ENCODE results near the gene EFCAB9. TPM values are rescaled to one million over a fixed set of nuclear protein-coding genes. Genes with fewer than 3 reads are reported as not detected.
"Not testable (repeated sequence)": the region's sequence is repeated elsewhere in the genome, so short reads cannot be mapped to it uniquely, and the experiment has no call there.

The EFCAB9 gene
- total RNA-seq = not detected

GRCh38 chr5:172193872-172194271, at the start of gene EFCAB9:
Gene EFCAB9 (plus strand): TSS chr5:172194172. CDS start chr5:172194173, 1 bp downstream.
- H3K36me3 Mint-ChIP-seq (ENCODE audit: low read depth) = no peaks in the 10 kb centered on the region
- POLR2A ChIA-PET = no interaction called here
- peaks cover 5% of the 10 kb centered on the region for H3K4me1 Mint-ChIP-seq
- H3K9me3 Mint-ChIP-seq = no peaks in the 10 kb centered on the region
- H3K27ac Mint-ChIP-seq = no peak within 1 kb of the TSS
- peaks cover 6% of the 10 kb centered on the region for H3K27me3 Mint-ChIP-seq
- no peak for DNase-seq
- H3K4me3 Mint-ChIP-seq = no peak within 1 kb of the TSS
- CTCF ChIA-PET = interaction anchor here (1.0 kb wide), 3 partner anchors 15 to 82 kb away, joined by 3 read pairs; no protein-coding TSS in a partner anchor

- Mint-ChIP-seq H3K4me1 (peaks cover 68% of the 10 kb centered on the region), H3K4me3 (no peak overlapping the region), H3K27ac (no peak overlapping the region), H3K9me3 (no peaks in the 10 kb centered on the region), H3K27me3 (no peaks in the 10 kb centered on the region), H3K36me3 (ENCODE audit: low read depth) (peaks cover 57% of the 10 kb centered on the region)
- no peak for DNase-seq
- ChIA-PET POLR2A (no interaction called here), CTCF (interaction anchor here (0.6 kb wide), 1 partner anchor 233 kb away, joined by 3 read pairs; no protein-coding TSS in a partner anchor)
Measured at GRCh38 chr5:172144291-172144815, 49.6 kb upstream of the EFCAB9 start.

GRCh38 chr5:172144931-172145869, 48.8 kb upstream of the EFCAB9 start:
- no peaks in the 10 kb centered on the region for H3K27me3 Mint-ChIP-seq
- no peak for DNase-seq
- ChIA-PET POLR2A (no interaction called here), CTCF (interaction anchor here (0.6 kb wide), 1 partner anchor 234 kb away, joined by 3 read pairs; no protein-coding TSS in a partner anchor)
- peaks cover 65% of the 10 kb centered on the region for H3K4me1 Mint-ChIP-seq
- no peak overlapping the region for H3K27ac Mint-ChIP-seq
- H3K9me3 Mint-ChIP-seq = no peaks in the 10 kb centered on the region
- H3K4me3 Mint-ChIP-seq = no peak overlapping the region
- peaks cover 50% of the 10 kb centered on the region for H3K36me3 Mint-ChIP-seq (ENCODE audit: low read depth)

- H3K36me3 Mint-ChIP-seq (ENCODE audit: low read depth) = peaks cover 51% of the 10 kb centered on the region
- no peaks in the 10 kb centered on the region for H3K27me3 Mint-ChIP-seq
- H3K4me1 Mint-ChIP-seq = peaks cover 68% of the 10 kb centered on the region
- H3K4me3 Mint-ChIP-seq = no peak overlapping the region
- POLR2A ChIA-PET = no interaction called here
- H3K27ac Mint-ChIP-seq = peak overlapping the region; percentile 72
- DNase-seq = no peak
- CTCF ChIA-PET = no interaction called here
- no peaks in the 10 kb centered on the region for H3K9me3 Mint-ChIP-seq
Measured at GRCh38 chr5:172145870-172146747, 47.9 kb upstream of the EFCAB9 start.

GRCh38 chr5:172146748-172147092, 47.3 kb upstream of the EFCAB9 start:
- peaks cover 73% of the 10 kb centered on the region for H3K4me1 Mint-ChIP-seq
- CTCF ChIA-PET = no interaction called here
- no peaks in the 10 kb centered on the region for H3K9me3 Mint-ChIP-seq
- H3K27me3 Mint-ChIP-seq = no peaks in the 10 kb centered on the region
- H3K27ac Mint-ChIP-seq = no peak overlapping the region
- peaks cover 55% of the 10 kb centered on the region for H3K36me3 Mint-ChIP-seq (ENCODE audit: low read depth)
- no peak overlapping the region for H3K4me3 Mint-ChIP-seq
- no peak for DNase-seq
- POLR2A ChIA-PET = no interaction called here

- ChIA-PET POLR2A (no interaction called here), CTCF (interaction anchor here (1.0 kb wide), 1 partner anchor 9 kb away, joined by 4 read pairs; no protein-coding TSS in a partner anchor)
- Mint-ChIP-seq H3K4me1 (peaks cover 74% of the 10 kb centered on the region), H3K9me3 (no peaks in the 10 kb centered on the region), H3K27ac (no peak overlapping the region), H3K36me3 (ENCODE audit: low read depth) (peaks cover 65% of the 10 kb centered on the region), H3K27me3 (no peaks in the 10 kb centered on the region), H3K4me3 (no peak overlapping the region)
- DNase-seq = no peak
Measured at GRCh38 chr5:172147857-172148256, 46.1 kb upstream of the EFCAB9 start.

- H3K27me3 Mint-ChIP-seq = no peaks in the 10 kb centered on the region
- H3K4me1 Mint-ChIP-seq = peaks cover 75% of the 10 kb centered on the region
- peaks cover 69% of the 10 kb centered on the region for H3K36me3 Mint-ChIP-seq (ENCODE audit: low read depth)
- DNase-seq = no peak
- H3K27ac Mint-ChIP-seq = no peak overlapping the region
- POLR2A ChIA-PET = no interaction called here
- H3K9me3 Mint-ChIP-seq = no peaks in the 10 kb centered on the region
- CTCF ChIA-PET = interaction anchor here (0.7 to 1.0 kb wide), 2 partner anchors 9 to 89 kb away, joined by 3 to 4 read pairs; no protein-coding TSS in a partner anchor
- H3K4me3 Mint-ChIP-seq = no peak overlapping the region
Measured at GRCh38 chr5:172148381-172148780, 45.6 kb upstream of the EFCAB9 start.

GRCh38 chr5:172149073-172149472, 44.9 kb upstream of the EFCAB9 start:
- peaks cover 75% of the 10 kb centered on the region for H3K4me1 Mint-ChIP-seq
- ChIA-PET CTCF (interaction anchor here (0.7 to 1.9 kb wide), 2 partner anchors 11 to 90 kb away, joined by 3 to 5 read pairs; no protein-coding TSS in a partner anchor), POLR2A (no interaction called here)
- no peak overlapping the region for H3K27ac Mint-ChIP-seq
- DNase-seq = no peak
- no peaks in the 10 kb centered on the region for H3K9me3 Mint-ChIP-seq
- no peak overlapping the region for H3K4me3 Mint-ChIP-seq
- H3K36me3 Mint-ChIP-seq (ENCODE audit: low read depth) = peaks cover 72% of the 10 kb centered on the region
- no peaks in the 10 kb centered on the region for H3K27me3 Mint-ChIP-seq

GRCh38 chr5:172149481-172149880, 44.5 kb upstream of the EFCAB9 start:
- H3K4me1 Mint-ChIP-seq = peaks cover 75% of the 10 kb centered on the region
- peaks cover 76% of the 10 kb centered on the region for H3K36me3 Mint-ChIP-seq (ENCODE audit: low read depth)
- H3K27ac Mint-ChIP-seq, DNase-seq, H3K27me3 Mint-ChIP-seq, POLR2A ChIA-PET, H3K4me3 Mint-ChIP-seq, H3K9me3 Mint-ChIP-seq: not testable (repeated sequence)
- CTCF ChIA-PET = interaction anchor here (1.9 kb wide), 1 partner anchor 11 kb away, joined by 5 read pairs; no protein-coding TSS in a partner anchor

- Mint-ChIP-seq H3K36me3 (ENCODE audit: low read depth) (peaks cover 76% of the 10 kb centered on the region), H3K4me1 (peaks cover 71% of the 10 kb centered on the region), H3K9me3 (no peaks in the 10 kb centered on the region), H3K27me3 (no peaks in the 10 kb centered on the region), H3K27ac (peak overlapping the region; percentile 83), H3K4me3 (peak overlapping the region; percentile 19)
- peak; percentile 41 for DNase-seq
- POLR2A ChIA-PET = no interaction called here
- CTCF ChIA-PET = interaction anchor here (0.5 to 1.9 kb wide), 10 partner anchors 8 to 302 kb away, joined by 3 to 5 read pairs (median 3); no protein-coding TSS in a partner anchor
Measured at GRCh38 chr5:172150514-172151425, 43.2 kb upstream of the EFCAB9 start.

GRCh38 chr5:172151661-172152210, 42.2 kb upstream of the EFCAB9 start:
- H3K36me3 Mint-ChIP-seq (ENCODE audit: low read depth) = peaks cover 75% of the 10 kb centered on the region
- peak overlapping the region; percentile 19 for H3K4me3 Mint-ChIP-seq
- DNase-seq = no peak
- POLR2A ChIA-PET = no interaction called here
- CTCF ChIA-PET = interaction anchor here (0.6 to 2.0 kb wide), 6 partner anchors 9 to 377 kb away, joined by 3 to 7 read pairs (median 3); partner anchors contain the start of gene STK10
- H3K27me3 Mint-ChIP-seq = no peaks in the 10 kb centered on the region
- no peaks in the 10 kb centered on the region for H3K9me3 Mint-ChIP-seq
- peaks cover 68% of the 10 kb centered on the region for H3K4me1 Mint-ChIP-seq
- peak overlapping the region; percentile 83 for H3K27ac Mint-ChIP-seq
